MG63 (cell line): ENCODE measurements around the gene ZNF837. TPM values are rescaled to one million over a fixed set of nuclear protein-coding genes. Genes with fewer than 3 reads are reported as not detected.

ENCODE experiments used
- DNase-seq: peaks from one replicate; pipeline ENCODE4 v3.0.0-alpha.2; 2020
- H3K27me3 ChIP-seq: fragments of 250-450 bp; sonication (Bioruptor Pico); 2 replicates; pipeline ENCODE4 v1.5.1; 2020; ENCODE audit warnings: mild to moderate bottlenecking, moderate library complexity
- H3K36me3 ChIP-seq: fragments of 250-450 bp; sonication (Bioruptor Pico); 2 replicates; pipeline ENCODE4 v1.5.1; 2020; ENCODE audit warnings: mild to moderate bottlenecking, moderate library complexity
- H3K4me3 ChIP-seq: fragments of 250-450 bp; sonication (Bioruptor Pico); 2 replicates; pipeline ENCODE4 v1.5.1; 2020; ENCODE audit warnings: mild to moderate bottlenecking, moderate library complexity
- H3K9me3 ChIP-seq: fragments of 250-450 bp; sonication (Bioruptor Pico); 2 replicates; pipeline ENCODE4 v1.5.1; 2020; ENCODE audit warnings: mild to moderate bottlenecking, moderate library complexity
- total RNA-seq: library from RNA; depleted of rRNA; stranded (reverse); fragments of >200 nt; shearing (Covaris generic); gene quantifications from 2 replicates; pipeline ENCODE4 v1.2.3, GENCODE V29; 2014; ENCODE audit warnings: low replicate concordance; rRNA removed

The ZNF837 gene
- total RNA-seq, 1 experiment from 2014 or later, result 4.0 TPM

DNA sequence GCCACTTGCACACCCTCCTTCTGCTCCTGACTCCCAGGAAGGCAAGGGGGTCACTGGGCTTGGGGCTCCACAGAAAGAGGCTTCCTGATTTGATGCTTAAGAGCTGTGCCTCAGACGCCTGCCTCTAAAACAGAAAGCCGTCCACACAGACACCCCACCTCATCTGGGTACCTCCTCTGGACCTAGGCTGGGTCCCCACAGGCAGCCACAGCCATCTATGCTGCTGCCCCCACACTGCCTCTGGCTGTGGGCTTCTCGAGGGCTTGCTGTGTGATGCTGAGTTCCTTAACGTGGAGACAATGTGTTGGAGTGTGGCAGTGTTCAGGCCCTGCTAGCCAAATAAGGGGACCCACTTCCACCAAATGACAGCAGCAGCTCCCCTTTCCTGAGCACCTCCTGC lies 62.5 kb downstream of the ZNF837 start:
- H3K36me3 ChIP-seq, result peaks cover 34% of the 10 kb centered on the region
- no peaks in the 10 kb centered on the region for H3K27me3 ChIP-seq
- no peak overlapping the region for H3K4me3 ChIP-seq
- H3K9me3 ChIP-seq, result peaks cover 4% of the 10 kb centered on the region; the same call in 1 of the 2 replicates
- DNase-seq, result no peak

Other genes starting within 250 kb of the ZNF837 start
- 9.8 and 10.2 TPM in 2 replicates for gene ZNF329, start 230.2 kb downstream of the ZNF837 start, total RNA-seq
- 4.7 and 5.4 TPM in 2 replicates for gene ZNF274, start 198.0 kb downstream of the ZNF837 start, total RNA-seq
- 6.6 and 15.5 TPM in 2 replicates for gene ZNF544, start 152.1 kb downstream of the ZNF837 start, total RNA-seq
- 1.5 and 3.0 TPM in 2 replicates for gene ZNF8, start 102.1 kb downstream of the ZNF837 start, total RNA-seq
- gene ERVK3-1, start 75.7 kb downstream of the ZNF837 start, total RNA-seq, result 26.0 and 32.0 TPM in 2 replicates
- 0.12 and 2.5 TPM in 2 replicates for gene ZSCAN22, start 54.0 kb downstream of the ZNF837 start, total RNA-seq
- gene A1BG, start 27.5 kb downstream of the ZNF837 start, total RNA-seq, result 29.0 TPM in 1 of 2 replicates, not detected in the other
- gene ZNF497, start 18.3 kb downstream of the ZNF837 start, total RNA-seq, result 3.0 and 3.2 TPM in 2 replicates
- gene RPS5, start 6.2 kb upstream of the ZNF837 start, total RNA-seq, result 3,455 and 3,636 TPM in 2 replicates
- gene RNF225, start 14.6 kb upstream of the ZNF837 start, total RNA-seq, result 6.6 TPM in 1 of 2 replicates, not detected in the other
- 25.3 and 32.4 TPM in 2 replicates for gene ZNF584, start 27.6 kb upstream of the ZNF837 start, total RNA-seq
- gene ZNF132, start 59.1 kb upstream of the ZNF837 start, total RNA-seq, result not detected in 2 replicates
- 11.5 and 22.9 TPM in 2 replicates for gene ZNF324B, start 70.6 kb upstream of the ZNF837 start, total RNA-seq
- 15.2 and 16.0 TPM in 2 replicates for gene ZNF324, start 86.0 kb upstream of the ZNF837 start, total RNA-seq
- 18.4 and 23.5 TPM in 2 replicates for gene ZNF446, start 95.3 kb upstream of the ZNF837 start, total RNA-seq
- 5.5 and 13.0 TPM in 2 replicates for gene SLC27A5, start 131.0 kb upstream of the ZNF837 start, total RNA-seq
- 8.3 and 24.7 TPM in 2 replicates for gene ZBTB45, start 138.8 kb upstream of the ZNF837 start, total RNA-seq
- gene TRIM28, start 163.0 kb upstream of the ZNF837 start, total RNA-seq, result 352 and 641 TPM in 2 replicates
- gene CHMP2A, start 174.1 kb upstream of the ZNF837 start, total RNA-seq, result 50.3 and 58.8 TPM in 2 replicates
- gene UBE2M, start 177.6 kb upstream of the ZNF837 start, total RNA-seq, result 132 and 239 TPM in 2 replicates
- gene MZF1, start 192.3 kb upstream of the ZNF837 start, total RNA-seq, result 9.4 and 23.8 TPM in 2 replicates